A673 (cell line): Measurements from ENCODE around the gene PDE4A. TPM values are rescaled to one million over a fixed set of nuclear protein-coding genes. Genes with fewer than 3 reads are reported as not detected.
"Not testable (repeated sequence)": the region's sequence is repeated elsewhere in the genome, so short reads cannot be mapped to it uniquely, and the experiment has no call there.

ENCODE experiments used
- BruUV-seq: library from RNA; stranded (reverse); fragments of 400-500 nt; replicated peaks from 2 replicates; lab custom pipeline; 2021; lab: Mats Ljungman, UMichigan
- CTCF ChIA-PET: fragments of 300-600 bp; sonication (Branson Sonifier 250); formaldehyde crosslinking; loops from one replicate; lab custom pipeline; 2022; ENCODE audit warnings: antibody characterized with exemption; lab: Charles Lee
- POLR2A ChIA-PET: fragments of 300-600 bp; sonication (Branson Sonifier 250); formaldehyde crosslinking; loops from one replicate; lab custom pipeline; 2022; ENCODE audit warnings: antibody characterized with exemption; ENCODE audit not compliant: low non-redundant PET; lab: Charles Lee
- DNase-seq: peaks from one replicate; pipeline ENCODE4 v3.0.0-alpha.2; 2015; ENCODE audit warnings: low spot score
- H3K27ac ChIP-seq: fragments of 200-600 bp; sonication (generic); 2 replicates; pipeline ENCODE4 v1.5.1; 2016; ENCODE audit warnings: mixed run types, low read depth, mild to moderate bottlenecking, mixed read lengths, antibody characterized with exemption, low read length; ENCODE audit not compliant: poor library complexity, severe bottlenecking
- H3K27me3 ChIP-seq: fragments of 200-600 bp; sonication (generic); replicated peaks from 2 replicates; pipeline ENCODE4 v1.6.1; 2017; ENCODE audit warnings: mixed run types, low read depth, mild to moderate bottlenecking, mixed read lengths, antibody characterized with exemption, low read length; ENCODE audit not compliant: insufficient read depth, poor library complexity
- H3K36me3 ChIP-seq: fragments of 200-600 bp; sonication (generic); 2 replicates; pipeline ENCODE4 v1.6.1; 2016; ENCODE audit warnings: mixed run types, mild to moderate bottlenecking, mixed read lengths, antibody characterized with exemption, low read length; ENCODE audit not compliant: insufficient read depth, poor library complexity, severe bottlenecking
- H3K4me1 ChIP-seq: fragments of 200-600 bp; sonication (generic); 2 replicates; pipeline ENCODE4 v1.6.1; 2017; ENCODE audit warnings: mixed run types, mild to moderate bottlenecking, mixed read lengths, antibody characterized with exemption, low read length; ENCODE audit not compliant: insufficient read depth, poor library complexity, severe bottlenecking
- H3K4me3 ChIP-seq: fragments of 200-600 bp; sonication (generic); 2 replicates; pipeline ENCODE4 v1.5.1; 2016; ENCODE audit warnings: low read depth, mixed run types, mild to moderate bottlenecking, mixed read lengths, low read length; ENCODE audit not compliant: poor library complexity, severe bottlenecking
- H3K9me3 ChIP-seq: fragments of 200-600 bp; sonication (generic); 2 replicates; pipeline ENCODE4 v1.6.1; 2016; ENCODE audit warnings: mixed run types, low read depth, mild to moderate bottlenecking, mixed read lengths, antibody characterized with exemption, low read length; ENCODE audit not compliant: poor library complexity, severe bottlenecking
- EZH2 ChIP-seq: fragments of 200-600 bp; sonication (generic); IDR thresholded peaks from 2 replicates; pipeline ENCODE4 v1.6.1; 2017; ENCODE audit warnings: borderline replicate concordance, low read depth, mild to moderate bottlenecking, mixed read lengths, antibody characterized with exemption, low read length; ENCODE audit not compliant: poor library complexity, severe bottlenecking
- intact Hi-C: fragments of 100-400 bp; cut with micrococcal nuclease; formaldehyde crosslinking; loops from one replicate; pipeline ENCODE4 v1.10.0; 2022; ENCODE audit not compliant: unreplicated experiment
- total RNA-seq: library from RNA; stranded (reverse); gene quantifications from 2 replicates; pipeline ENCODE4 v1.2.3, GENCODE V29; 2021
- TF ChIP-seq, protein P1 (sequence below): fragments of 300-800, 200-600 bp; sonication (generic); conservative IDR thresholded peaks from 2 replicates; pipeline ENCODE4 v1.5.1; 2017; ENCODE audit warnings: low read depth, mild to moderate bottlenecking, antibody characterized with exemption, low read length, moderate library complexity, mixed read lengths

PDE4A gene
- total RNA-seq, 1 experiment from 2014 or later, result 40.1 TPM

DNA sequence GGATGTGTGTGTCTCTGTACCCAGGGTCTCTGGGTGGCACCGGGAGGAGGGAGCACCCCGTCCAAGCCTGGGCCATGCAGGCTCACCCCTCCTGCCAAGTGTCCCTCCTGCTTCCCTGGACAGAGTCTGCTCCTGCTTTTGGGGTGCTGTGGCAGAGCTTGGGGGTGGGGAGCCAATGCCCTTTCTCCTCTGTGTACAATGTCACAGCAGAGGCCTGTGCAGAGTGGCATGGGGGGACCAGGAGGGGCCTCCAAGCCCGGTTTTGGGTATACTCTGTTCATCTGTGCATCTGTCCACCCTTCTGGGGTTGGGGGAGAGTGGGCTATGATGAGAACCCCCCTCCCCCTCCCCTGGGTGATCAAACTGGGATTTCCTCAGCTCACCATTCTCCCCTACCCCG is 33.5 kb downstream of the PDE4A start:
- no peak for TF ChIP-seq EZH2
- TF ChIP-seq, protein P1, sequence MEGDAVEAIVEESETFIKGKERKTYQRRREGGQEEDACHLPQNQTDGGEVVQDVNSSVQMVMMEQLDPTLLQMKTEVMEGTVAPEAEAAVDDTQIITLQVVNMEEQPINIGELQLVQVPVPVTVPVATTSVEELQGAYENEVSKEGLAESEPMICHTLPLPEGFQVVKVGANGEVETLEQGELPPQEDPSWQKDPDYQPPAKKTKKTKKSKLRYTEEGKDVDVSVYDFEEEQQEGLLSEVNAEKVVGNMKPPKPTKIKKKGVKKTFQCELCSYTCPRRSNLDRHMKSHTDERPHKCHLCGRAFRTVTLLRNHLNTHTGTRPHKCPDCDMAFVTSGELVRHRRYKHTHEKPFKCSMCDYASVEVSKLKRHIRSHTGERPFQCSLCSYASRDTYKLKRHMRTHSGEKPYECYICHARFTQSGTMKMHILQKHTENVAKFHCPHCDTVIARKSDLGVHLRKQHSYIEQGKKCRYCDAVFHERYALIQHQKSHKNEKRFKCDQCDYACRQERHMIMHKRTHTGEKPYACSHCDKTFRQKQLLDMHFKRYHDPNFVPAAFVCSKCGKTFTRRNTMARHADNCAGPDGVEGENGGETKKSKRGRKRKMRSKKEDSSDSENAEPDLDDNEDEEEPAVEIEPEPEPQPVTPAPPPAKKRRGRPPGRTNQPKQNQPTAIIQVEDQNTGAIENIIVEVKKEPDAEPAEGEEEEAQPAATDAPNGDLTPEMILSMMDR, result no peak
- Histone ChIP-seq H3K4me1 (peaks cover 5% of the 10 kb centered on the region), H3K27me3 (no peaks in the 10 kb centered on the region), H3K27ac (no peak overlapping the region), H3K9me3 (no peaks in the 10 kb centered on the region), H3K36me3 (peaks cover 3% of the 10 kb centered on the region), H3K4me3 (no peak overlapping the region)
- ChIA-PET CTCF (interaction anchor here (0.6 kb wide), 1 partner anchor 246 kb away, joined by 3 read pairs; no protein-coding TSS in a partner anchor), POLR2A (no interaction called here)
- intact Hi-C loops, result no loop called here
- no TSS peak for BruUV-seq
- DNase-seq, result no peak

DNA sequence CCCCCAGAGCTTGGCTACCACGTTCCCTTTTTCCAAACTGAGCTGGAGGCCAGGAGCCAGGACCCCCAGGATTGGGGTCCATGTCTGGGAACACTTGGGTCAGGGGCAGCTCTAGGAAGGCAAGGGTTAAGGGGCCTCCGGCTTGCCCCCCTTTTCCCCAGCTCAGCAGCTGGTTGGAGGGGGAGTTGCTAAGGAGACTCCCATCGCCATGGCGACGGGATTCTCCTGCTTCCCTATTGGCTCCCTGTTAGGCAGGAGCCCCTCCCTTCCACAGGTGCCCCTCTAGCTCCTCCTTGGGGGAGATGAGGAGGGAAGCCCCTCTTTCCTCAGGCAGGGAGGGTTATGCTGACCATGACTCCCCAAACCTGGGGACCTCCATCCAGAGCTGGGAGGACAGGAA is 33.9 kb downstream of the PDE4A start:
- H3K4me3 ChIP-seq, result no peak overlapping the region
- DNase-seq, result peak; percentile 47
- H3K27ac ChIP-seq, result no peak overlapping the region
- CTCF ChIA-PET, result interaction anchor here (0.6 kb wide), 1 partner anchor 246 kb away, joined by 3 read pairs; no protein-coding TSS in a partner anchor
- POLR2A ChIA-PET, result no interaction called here
- BruUV-seq, result no TSS peak
- no peaks in the 10 kb centered on the region for H3K9me3 ChIP-seq
- peaks cover 3% of the 10 kb centered on the region for H3K36me3 ChIP-seq
- no peaks in the 10 kb centered on the region for H3K27me3 ChIP-seq
- intact Hi-C loops, result no loop called here
- H3K4me1 ChIP-seq, result peaks cover 5% of the 10 kb centered on the region
- TF ChIP-seq, protein P1, result no peak
- TF ChIP-seq EZH2, result no peak

DNA sequence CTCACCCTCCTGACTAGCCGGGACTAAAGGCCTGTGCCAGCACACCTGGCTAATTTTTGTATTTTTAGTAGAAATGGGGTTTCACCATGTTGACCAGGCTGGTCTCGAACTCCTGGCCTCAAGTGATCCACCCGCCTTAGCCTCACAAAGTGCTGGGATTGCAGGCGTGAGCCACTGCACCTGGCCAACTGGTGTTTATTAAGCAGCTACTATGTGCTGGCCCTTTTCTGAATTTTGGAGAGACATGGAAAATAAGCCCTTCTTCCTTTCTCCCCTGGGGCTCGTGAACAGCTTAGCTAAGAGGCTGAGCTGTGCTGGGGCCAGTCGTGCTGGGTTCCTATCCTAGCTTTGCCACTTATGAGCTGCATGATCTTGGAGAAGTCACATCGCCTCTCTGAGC is 38.4 kb downstream of the PDE4A start:
- H3K27me3 ChIP-seq, H3K4me3 ChIP-seq, H3K27ac ChIP-seq, POLR2A ChIA-PET, H3K36me3 ChIP-seq, H3K9me3 ChIP-seq, intact Hi-C loops, H3K4me1 ChIP-seq, BruUV-seq, DNase-seq, CTCF ChIA-PET: not testable (repeated sequence)

DNA sequence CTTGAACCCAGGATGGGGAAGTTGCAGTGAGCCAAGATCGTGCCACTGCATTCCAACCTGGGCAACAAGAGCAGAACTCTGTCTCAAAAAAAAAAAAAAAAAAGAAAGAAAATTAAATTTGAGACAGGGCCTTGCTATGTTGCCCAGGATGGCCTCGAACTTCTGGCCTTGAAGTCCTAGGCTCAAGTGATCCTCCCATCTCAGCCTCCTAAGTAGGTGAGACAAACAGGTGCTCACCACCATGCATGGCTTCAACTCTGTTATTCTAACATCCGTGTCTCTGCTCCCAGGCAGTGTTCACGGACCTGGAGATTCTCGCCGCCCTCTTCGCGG is 40.3 kb downstream of the PDE4A start:
- H3K9me3 ChIP-seq, result no peaks in the 10 kb centered on the region
- CTCF ChIA-PET, result no interaction called here

More for the DNA sequence above, 40.3 kb downstream of the PDE4A start:
- no peak overlapping the region for H3K4me3 ChIP-seq
- no TSS peak for BruUV-seq
- intact Hi-C loops, result no loop called here
- H3K27me3 ChIP-seq, result no peaks in the 10 kb centered on the region
- H3K27ac ChIP-seq, result no peak overlapping the region
- POLR2A ChIA-PET, result no interaction called here
- TF ChIP-seq, protein P1, result no peak
- no peak for TF ChIP-seq EZH2
- H3K4me1 ChIP-seq, result no peaks in the 10 kb centered on the region
- no peak for DNase-seq
- H3K36me3 ChIP-seq, result peaks cover 10% of the 10 kb centered on the region
